Progenitor cell of endocrine pancreas (in vitro differentiated cells): ENCODE measurements around the gene TSPAN5. TPM values are rescaled to one million over a fixed set of nuclear protein-coding genes. Genes with fewer than 3 reads are reported as not detected.

ENCODE experiments used
- DNase-seq: peaks from one replicate; pipeline ENCODE4 v3.0.0; 2021; ENCODE audit warnings: low spot score; ENCODE audit not compliant: unreplicated experiment
- H3K27ac Mint-ChIP-seq: 2 replicates; pipeline ENCODE4 v1.8.0; 2021; ENCODE audit warnings: mild to moderate bottlenecking, moderate library complexity, mixed read lengths
- H3K27me3 Mint-ChIP-seq: 2 replicates; pipeline ENCODE4 v1.8.0; 2021; ENCODE audit warnings: mixed read lengths
- H3K36me3 Mint-ChIP-seq: 2 replicates; pipeline ENCODE4 v1.8.0; 2022; ENCODE audit warnings: mixed read lengths; ENCODE audit not compliant: insufficient read depth
- H3K4me1 Mint-ChIP-seq: 2 replicates; pipeline ENCODE4 v1.8.0; 2021; ENCODE audit warnings: low read depth, mixed read lengths
- H3K4me3 Mint-ChIP-seq: 2 replicates; pipeline ENCODE4 v1.8.0; 2021; ENCODE audit warnings: low read depth, mild to moderate bottlenecking, moderate library complexity, mixed read lengths
- H3K9me3 Mint-ChIP-seq: 2 replicates; pipeline ENCODE4 v1.8.0; 2021; ENCODE audit warnings: low read depth, mixed read lengths
- CTCF ChIP-seq: fragments of 200-600 bp; sonication (generic); IDR thresholded peaks from one replicate; pipeline ENCODE4 v1.5.0; 2021; ENCODE audit warnings: antibody characterized with exemption, mild to moderate bottlenecking; ENCODE audit not compliant: unreplicated experiment
- total RNA-seq: library from RNA; stranded (reverse); gene quantifications from 2 replicates; pipeline ENCODE4 v1.2.1, GENCODE V29; 2021

TSPAN5 gene
- total RNA-seq, 1 donor from 2014 or later = 6.1 TPM

DNA sequence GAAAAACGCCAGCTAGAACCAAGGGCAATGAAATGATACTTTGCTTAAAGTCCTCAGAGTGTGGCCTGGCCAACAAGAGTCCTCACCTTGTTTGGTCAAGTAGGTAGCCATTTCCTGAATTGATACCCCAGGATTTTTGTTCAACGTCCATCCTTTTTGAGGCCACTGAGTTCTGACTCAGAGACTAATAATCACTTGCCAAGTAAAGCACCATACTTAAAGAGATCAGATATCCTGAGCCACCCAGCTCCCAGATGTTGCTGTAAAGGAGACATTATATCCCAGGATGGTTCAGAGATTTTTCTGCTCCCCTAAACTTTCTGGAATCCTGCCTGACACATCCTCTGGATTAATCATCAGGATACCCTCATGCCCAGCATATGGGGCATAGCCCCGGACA lies 206.3 kb downstream of the TSPAN5 start:
- peaks cover 14% of the 10 kb centered on the region for H3K9me3 Mint-ChIP-seq
- no peak for DNase-seq
- H3K4me3 Mint-ChIP-seq = no peak overlapping the region
- no peak for TF ChIP-seq CTCF
- no peaks in the 10 kb centered on the region for H3K27me3 Mint-ChIP-seq
- H3K27ac Mint-ChIP-seq = no peak overlapping the region
- no peaks in the 10 kb centered on the region for H3K4me1 Mint-ChIP-seq
- H3K36me3 Mint-ChIP-seq = no peaks in the 10 kb centered on the region

DNA sequence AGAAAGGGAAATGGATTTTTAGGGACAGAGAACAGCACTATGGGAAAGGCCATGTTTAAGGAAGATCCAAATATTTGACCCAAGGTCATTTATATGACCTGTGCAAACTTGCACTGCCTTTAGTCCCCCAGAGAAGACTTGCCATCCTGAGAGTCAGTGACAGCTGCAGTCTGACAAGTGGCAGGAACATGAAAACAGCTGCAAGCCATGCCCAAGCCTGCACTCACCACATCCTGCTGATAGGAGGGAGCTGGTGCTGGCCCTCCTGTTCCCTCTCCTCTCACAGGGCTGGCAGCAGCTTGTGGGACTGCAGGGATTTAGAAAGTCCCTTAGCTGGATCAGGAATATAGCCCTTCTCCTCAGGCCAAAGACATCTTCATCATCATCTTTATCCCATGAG lies 209.5 kb downstream of the TSPAN5 start:
- TF ChIP-seq CTCF = no peak
- H3K27me3 Mint-ChIP-seq = no peaks in the 10 kb centered on the region
- H3K36me3 Mint-ChIP-seq = no peaks in the 10 kb centered on the region
- H3K4me1 Mint-ChIP-seq = no peaks in the 10 kb centered on the region
- no peak overlapping the region for H3K27ac Mint-ChIP-seq
- DNase-seq = no peak
- no peak overlapping the region for H3K4me3 Mint-ChIP-seq
- peaks cover 14% of the 10 kb centered on the region for H3K9me3 Mint-ChIP-seq

DNA sequence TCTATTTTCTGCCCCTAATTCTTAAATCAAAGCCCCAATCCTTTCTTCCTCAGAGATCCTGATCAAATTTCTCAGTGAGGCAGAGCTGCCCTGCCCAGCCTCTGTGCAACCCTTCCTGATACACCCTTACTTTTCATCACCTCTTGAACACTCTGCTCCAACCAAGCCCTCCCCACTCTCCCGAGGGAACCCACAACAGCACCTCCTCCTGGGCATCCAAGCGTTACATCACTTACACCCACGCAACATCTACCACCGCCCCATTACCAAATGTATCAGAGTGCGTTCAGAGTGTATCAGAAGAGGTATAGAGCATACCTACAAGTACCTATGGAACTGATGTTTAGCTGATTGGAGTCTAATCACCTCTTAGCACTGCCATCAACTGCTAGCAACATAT lies 210.8 kb downstream of the TSPAN5 start:
- Mint-ChIP-seq H3K27me3 (no peaks in the 10 kb centered on the region), H3K27ac (no peak overlapping the region), H3K4me3 (no peak overlapping the region), H3K4me1 (no peaks in the 10 kb centered on the region), H3K36me3 (peaks cover 2% of the 10 kb centered on the region), H3K9me3 (peaks cover 2% of the 10 kb centered on the region)
- DNase-seq = no peak
- TF ChIP-seq CTCF = no peak

- H3K27me3 Mint-ChIP-seq = no peaks in the 10 kb centered on the region
- peaks cover 3% of the 10 kb centered on the region for H3K36me3 Mint-ChIP-seq
- no peaks in the 10 kb centered on the region for H3K4me1 Mint-ChIP-seq
- H3K4me3 Mint-ChIP-seq = no peak overlapping the region
- TF ChIP-seq CTCF = no peak
- H3K9me3 Mint-ChIP-seq = no peaks in the 10 kb centered on the region
- no peak overlapping the region for H3K27ac Mint-ChIP-seq
- DNase-seq = no peak
Observed at GRCh38 chr4:98446499-98447375, 211.7 kb downstream of the TSPAN5 start.

- Mint-ChIP-seq H3K27ac (no peak overlapping the region), H3K4me3 (no peak overlapping the region), H3K27me3 (no peaks in the 10 kb centered on the region), H3K4me1 (peaks cover 2% of the 10 kb centered on the region), H3K36me3 (peaks cover 8% of the 10 kb centered on the region), H3K9me3 (no peaks in the 10 kb centered on the region)
- TF ChIP-seq CTCF = no peak
- no peak for DNase-seq
Observed at GRCh38 chr4:98444371-98444770, 214.0 kb downstream of the TSPAN5 start.
